ENCODE data around the gene ZBTB3.
"Not testable (repeated sequence)": the region's sequence is repeated elsewhere in the genome, so short reads cannot be mapped to it uniquely, and the experiment has no call there.

ZBTB3 gene

GRCh38 chr11:62713343-62713742 is 40.6 kb downstream of the ZBTB3 start:
- no peak for DNase-seq

- DNase-seq, result no peak
These were observed 41.1 kb downstream of the ZBTB3 start for GRCh38 chr11:62712861-62713260.

- DNase-seq, result no peak
These were observed 41.6 kb downstream of the ZBTB3 start for GRCh38 chr11:62712276-62712812.

- no peak for DNase-seq
These were observed 44.0 kb downstream of the ZBTB3 start for GRCh38 chr11:62710001-62710345.

- DNase-seq, result peak; percentile 89 to 97
These were observed 44.5 kb downstream of the ZBTB3 start for GRCh38 chr11:62709247-62710000.

GRCh38 chr11:62708793-62709192 is 45.2 kb downstream of the ZBTB3 start:
- peak; percentile 32 to 42 for DNase-seq

- no peak for DNase-seq
These were observed 45.6 kb downstream of the ZBTB3 start for GRCh38 chr11:62708392-62708791.

GRCh38 chr11:62707277-62707861 is 46.6 kb downstream of the ZBTB3 start, which contains the start of the genes BSCL2 and GNG3:
Gene BSCL2 (minus strand): TSS chr11:62707424. CDS start chr11:62707195, 229 bp downstream.
Gene GNG3 (plus strand): TSS chr11:62707676. CDS start chr11:62708296, 620 bp downstream.
- DNase-seq, result no peak

GRCh38 chr11:62706850-62707247 is 47.1 kb downstream of the ZBTB3 start:
- DNase-seq, result no peak

GRCh38 chr11:62705880-62706849 is 47.8 kb downstream of the ZBTB3 start:
- peak; percentile 92 to 96 for DNase-seq

GRCh38 chr11:62705413-62705812 is 48.5 kb downstream of the ZBTB3 start:
- DNase-seq, result no peak

- DNase-seq, result not testable (repeated sequence)
These were observed 50.0 kb downstream of the ZBTB3 start for GRCh38 chr11:62703921-62704320.

- no peak for DNase-seq
These were observed 51.7 kb downstream of the ZBTB3 start for GRCh38 chr11:62702246-62702645.

Measured in stimulated activated CD4-positive, alpha-beta T cell treated with anti-CD3 and anti-CD28 coated beads, Interleukin-4, amount 100 ng/mL, for 4 hours (primary cell).